Mammary epithelial cell (primary cell): Measurements from ENCODE around the gene MAP3K5.

Experiments used
- EZH2 ChIP-seq: IDR thresholded peaks from 2 replicates; pipeline ENCODE4 v1.6.1; 2012; ENCODE audit warnings: low read length, inconsistent platforms, borderline replicate concordance
- TF ChIP-seq, protein P1 (sequence below), 2 donors: IDR thresholded peaks in 1 of 2; conservative IDR thresholded peaks in 1 of 2; 2 replicates each; pipeline ENCODE4 v1.5.1; 2011 to 2012; ENCODE audit warnings: inconsistent platforms in 2 of 2, low read length in 2 of 2, mild to moderate bottlenecking in 2 of 2, control low read depth in 1 of 2, low read depth in 1 of 2; ENCODE audit not compliant: insufficient read depth in 1 of 2; ENCODE audit errors: extremely low read depth in 1 of 2

DNA sequence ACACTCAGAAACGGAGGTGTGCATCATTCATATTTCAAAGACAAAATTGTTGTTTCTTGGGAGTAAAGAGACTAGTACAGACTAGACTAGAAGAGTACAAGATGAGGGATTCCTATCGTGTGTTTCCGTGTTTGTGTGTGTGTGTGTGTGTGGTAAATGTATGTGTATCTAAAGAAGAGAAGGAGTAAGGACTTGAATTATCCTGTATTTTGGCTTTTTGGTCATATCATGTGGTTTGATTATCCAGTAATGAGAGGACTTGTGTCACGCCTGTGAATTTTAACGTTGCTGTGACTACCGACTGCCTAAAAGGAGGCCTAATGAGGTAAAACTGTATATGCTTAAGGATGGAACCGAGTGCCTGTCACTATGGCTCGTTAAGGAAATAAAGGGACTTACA, 197.6 kb downstream of the MAP3K5 start:
- TF ChIP-seq, protein P1, sequence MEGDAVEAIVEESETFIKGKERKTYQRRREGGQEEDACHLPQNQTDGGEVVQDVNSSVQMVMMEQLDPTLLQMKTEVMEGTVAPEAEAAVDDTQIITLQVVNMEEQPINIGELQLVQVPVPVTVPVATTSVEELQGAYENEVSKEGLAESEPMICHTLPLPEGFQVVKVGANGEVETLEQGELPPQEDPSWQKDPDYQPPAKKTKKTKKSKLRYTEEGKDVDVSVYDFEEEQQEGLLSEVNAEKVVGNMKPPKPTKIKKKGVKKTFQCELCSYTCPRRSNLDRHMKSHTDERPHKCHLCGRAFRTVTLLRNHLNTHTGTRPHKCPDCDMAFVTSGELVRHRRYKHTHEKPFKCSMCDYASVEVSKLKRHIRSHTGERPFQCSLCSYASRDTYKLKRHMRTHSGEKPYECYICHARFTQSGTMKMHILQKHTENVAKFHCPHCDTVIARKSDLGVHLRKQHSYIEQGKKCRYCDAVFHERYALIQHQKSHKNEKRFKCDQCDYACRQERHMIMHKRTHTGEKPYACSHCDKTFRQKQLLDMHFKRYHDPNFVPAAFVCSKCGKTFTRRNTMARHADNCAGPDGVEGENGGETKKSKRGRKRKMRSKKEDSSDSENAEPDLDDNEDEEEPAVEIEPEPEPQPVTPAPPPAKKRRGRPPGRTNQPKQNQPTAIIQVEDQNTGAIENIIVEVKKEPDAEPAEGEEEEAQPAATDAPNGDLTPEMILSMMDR (conservative IDR thresholded peaks at IDR 0.05 in 1 of 2, IDR thresholded peaks at IDR 0.05 in 1 of 2; ENCODE audit: extremely low read depth in 1 of 2, insufficient read depth in 1 of 2, low read depth in 1 of 2, low read length in 2 of 2) = no peak
- no peak for TF ChIP-seq EZH2
